ENCODE data around the gene QSOX1. TPM values are rescaled to one million over a fixed set of nuclear protein-coding genes. Genes with fewer than 3 reads are reported as not detected.

QSOX1 gene
- total RNA-seq, 4 donors from 2014 or later: 19.6 to 45.2 (median 28.4) TPM

GRCh38 chr1:180190091-180190490 is 35.4 kb downstream of the QSOX1 start:
- intact Hi-C loops (cut with DNase I): no loop called here
- 83 to 91% methylated on average over 5 of the region's 5 CpGs for WGBS, 2 donors
- H3K27me3 ChIP-seq: no peaks in the 10 kb centered on the region

DNA sequence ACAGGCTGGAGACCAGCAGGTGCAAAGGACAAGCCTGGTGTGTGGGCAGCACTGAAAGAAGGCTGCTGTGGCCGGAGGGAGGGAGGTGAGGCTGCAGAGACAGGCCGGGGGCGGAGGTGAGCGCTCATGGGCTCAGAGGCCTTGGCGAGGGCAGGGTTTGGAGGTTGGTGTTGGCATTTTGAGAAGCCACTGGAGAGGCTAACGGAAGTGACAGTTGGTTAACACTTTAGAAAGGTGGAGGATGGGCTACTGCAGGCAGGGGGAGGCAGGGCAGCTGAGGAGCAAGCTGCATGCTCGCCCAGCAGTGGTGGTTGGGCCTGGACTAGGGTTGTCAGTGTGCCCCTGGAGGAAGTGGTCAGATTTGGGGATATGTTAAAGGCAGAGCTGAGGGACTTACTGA is 37.5 kb downstream of the QSOX1 start:
- H3K27ac ChIP-seq: no peak overlapping the region
- H3K27me3 ChIP-seq: no peaks in the 10 kb centered on the region
- no peak overlapping the region for H3K4me3 ChIP-seq (replicated peaks in 1 of 3)
- peaks cover 5 to 6% of the 10 kb centered on the region in 2 donors for H3K36me3 ChIP-seq
- H3K4me1 ChIP-seq: no peaks in the 10 kb centered on the region
- H3K9me3 ChIP-seq: no peaks in the 10 kb centered on the region
- intact Hi-C loops (cut with DNase I): no loop called here
- no peak for TF ChIP-seq POLR2A (IDR thresholded peaks at IDR 0.05)
- TF ChIP-seq, protein P1, sequence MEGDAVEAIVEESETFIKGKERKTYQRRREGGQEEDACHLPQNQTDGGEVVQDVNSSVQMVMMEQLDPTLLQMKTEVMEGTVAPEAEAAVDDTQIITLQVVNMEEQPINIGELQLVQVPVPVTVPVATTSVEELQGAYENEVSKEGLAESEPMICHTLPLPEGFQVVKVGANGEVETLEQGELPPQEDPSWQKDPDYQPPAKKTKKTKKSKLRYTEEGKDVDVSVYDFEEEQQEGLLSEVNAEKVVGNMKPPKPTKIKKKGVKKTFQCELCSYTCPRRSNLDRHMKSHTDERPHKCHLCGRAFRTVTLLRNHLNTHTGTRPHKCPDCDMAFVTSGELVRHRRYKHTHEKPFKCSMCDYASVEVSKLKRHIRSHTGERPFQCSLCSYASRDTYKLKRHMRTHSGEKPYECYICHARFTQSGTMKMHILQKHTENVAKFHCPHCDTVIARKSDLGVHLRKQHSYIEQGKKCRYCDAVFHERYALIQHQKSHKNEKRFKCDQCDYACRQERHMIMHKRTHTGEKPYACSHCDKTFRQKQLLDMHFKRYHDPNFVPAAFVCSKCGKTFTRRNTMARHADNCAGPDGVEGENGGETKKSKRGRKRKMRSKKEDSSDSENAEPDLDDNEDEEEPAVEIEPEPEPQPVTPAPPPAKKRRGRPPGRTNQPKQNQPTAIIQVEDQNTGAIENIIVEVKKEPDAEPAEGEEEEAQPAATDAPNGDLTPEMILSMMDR (IDR thresholded peaks at IDR 0.05): no peak
- 87 to 94% methylated on average over 7 of the region's 7 CpGs for WGBS, 2 donors
- DNase-seq: no peak

More at GRCh38 chr1:180190091-180190490, 35.4 kb downstream of the QSOX1 start:
- H3K9me3 ChIP-seq: no peaks in the 10 kb centered on the region
- TF ChIP-seq POLR2A (IDR thresholded peaks at IDR 0.05): no peak
- TF ChIP-seq, protein P1 (IDR thresholded peaks at IDR 0.05): no peak
- DNase-seq: no peak
- no peak overlapping the region for H3K27ac ChIP-seq
- H3K4me3 ChIP-seq (replicated peaks in 1 of 3): no peak overlapping the region
- peaks cover 5 to 6% of the 10 kb centered on the region in 2 donors for H3K36me3 ChIP-seq
- no peaks in the 10 kb centered on the region for H3K4me1 ChIP-seq

- no peaks in the 10 kb centered on the region for H3K27me3 ChIP-seq
- TF ChIP-seq, protein P1 (IDR thresholded peaks at IDR 0.05): no peak
- no peak for TF ChIP-seq POLR2A (IDR thresholded peaks at IDR 0.05)
- DNase-seq: no peak
- 92 to 93% methylated on average over 18 of the region's 18 CpGs for WGBS, 2 donors
- no peak overlapping the region for H3K4me3 ChIP-seq (replicated peaks in 1 of 3)
- intact Hi-C loops (cut with DNase I): no loop called here
- no peaks in the 10 kb centered on the region for H3K4me1 ChIP-seq
- H3K36me3 ChIP-seq: peaks cover 5 to 6% of the 10 kb centered on the region in 2 donors
- no peak overlapping the region for H3K27ac ChIP-seq
- no peaks in the 10 kb centered on the region for H3K9me3 ChIP-seq
Measured at GRCh38 chr1:180193141-180194047, 38.7 kb downstream of the QSOX1 start.

DNA sequence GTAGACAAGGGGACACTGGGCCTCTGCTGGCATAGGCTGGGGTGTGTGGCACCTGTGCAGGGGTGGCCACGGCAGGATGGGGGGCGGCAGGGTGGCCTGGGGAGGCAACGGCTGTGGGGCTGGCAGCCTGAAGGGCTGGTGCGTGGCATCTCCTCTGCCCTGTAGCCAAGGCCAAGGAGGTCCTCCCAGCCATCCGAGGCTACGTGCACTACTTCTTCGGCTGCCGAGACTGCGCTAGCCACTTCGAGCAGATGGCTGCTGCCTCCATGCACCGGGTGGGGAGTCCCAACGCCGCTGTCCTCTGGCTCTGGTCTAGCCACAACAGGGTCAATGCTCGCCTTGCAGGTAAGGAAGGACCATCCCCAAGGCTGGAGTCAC is 39.4 kb downstream of the QSOX1 start:
- no peak for DNase-seq
- peaks cover 5 to 6% of the 10 kb centered on the region in 2 donors for H3K36me3 ChIP-seq
- TF ChIP-seq POLR2A (IDR thresholded peaks at IDR 0.05): no peak
- no peaks in the 10 kb centered on the region for H3K27me3 ChIP-seq
- no peak overlapping the region for H3K4me3 ChIP-seq (replicated peaks in 1 of 3)
- H3K9me3 ChIP-seq: no peaks in the 10 kb centered on the region
- H3K4me1 ChIP-seq: no peaks in the 10 kb centered on the region
- intact Hi-C loops (cut with DNase I): no loop called here
- WGBS, 2 donors: 98 to 99% methylated on average over 11 to 12 of the region's 14 CpGs
- H3K27ac ChIP-seq: no peak overlapping the region

GRCh38 chr1:180194546-180195207 is 40.0 kb downstream of the QSOX1 start:
- H3K4me1 ChIP-seq: no peaks in the 10 kb centered on the region
- H3K27me3 ChIP-seq: no peaks in the 10 kb centered on the region
- TF ChIP-seq, protein P1 (IDR thresholded peaks at IDR 0.05): no peak
- no peak for TF ChIP-seq POLR2A (IDR thresholded peaks at IDR 0.05)
- intact Hi-C loops (cut with DNase I): no loop called here
- no peak for DNase-seq
- no peak overlapping the region for H3K4me3 ChIP-seq (replicated peaks in 1 of 3)
- peaks cover 5 to 6% of the 10 kb centered on the region in 2 donors for H3K36me3 ChIP-seq
- 82 to 89% methylated on average over 18 to 19 of the region's 19 CpGs for WGBS, 2 donors
- no peaks in the 10 kb centered on the region for H3K9me3 ChIP-seq
- no peak overlapping the region for H3K27ac ChIP-seq

All from thyroid gland (tissue), 4 donors.